ENCODE results near the gene PPARD.

GRCh38 chr6:35454391-35455110 lies 112.2 kb downstream of the PPARD start:
- TF ChIP-seq, protein P1, sequence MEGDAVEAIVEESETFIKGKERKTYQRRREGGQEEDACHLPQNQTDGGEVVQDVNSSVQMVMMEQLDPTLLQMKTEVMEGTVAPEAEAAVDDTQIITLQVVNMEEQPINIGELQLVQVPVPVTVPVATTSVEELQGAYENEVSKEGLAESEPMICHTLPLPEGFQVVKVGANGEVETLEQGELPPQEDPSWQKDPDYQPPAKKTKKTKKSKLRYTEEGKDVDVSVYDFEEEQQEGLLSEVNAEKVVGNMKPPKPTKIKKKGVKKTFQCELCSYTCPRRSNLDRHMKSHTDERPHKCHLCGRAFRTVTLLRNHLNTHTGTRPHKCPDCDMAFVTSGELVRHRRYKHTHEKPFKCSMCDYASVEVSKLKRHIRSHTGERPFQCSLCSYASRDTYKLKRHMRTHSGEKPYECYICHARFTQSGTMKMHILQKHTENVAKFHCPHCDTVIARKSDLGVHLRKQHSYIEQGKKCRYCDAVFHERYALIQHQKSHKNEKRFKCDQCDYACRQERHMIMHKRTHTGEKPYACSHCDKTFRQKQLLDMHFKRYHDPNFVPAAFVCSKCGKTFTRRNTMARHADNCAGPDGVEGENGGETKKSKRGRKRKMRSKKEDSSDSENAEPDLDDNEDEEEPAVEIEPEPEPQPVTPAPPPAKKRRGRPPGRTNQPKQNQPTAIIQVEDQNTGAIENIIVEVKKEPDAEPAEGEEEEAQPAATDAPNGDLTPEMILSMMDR (IDR thresholded peaks at IDR 0.05; ENCODE audit: insufficient read depth, low read depth, low read length) = no peak
- TF ChIP-seq EZH2 (IDR thresholded peaks at IDR 0.05; ENCODE audit: insufficient read depth, low read length) = no peak
